ENCODE data around the gene CATSPER1.

- TF ChIP-seq CTCF (conservative IDR thresholded peaks at IDR 0.05; ENCODE audit: low read depth, low read length) (no peak), EZH2 (IDR thresholded peaks at IDR 0.05; ENCODE audit: low read length, unreplicated experiment) (no peak)
Observed at GRCh38 chr11:66011239-66011784, 15.0 kb downstream of the CATSPER1 start.
